IMR-90 (cell line): Measurements from ENCODE around the gene ACVRL1. TPM values are rescaled to one million over a fixed set of nuclear protein-coding genes. Genes with fewer than 3 reads are reported as not detected.

ENCODE experiments used
- ATAC-seq: fragments of 200-7000 bp; cut with Tn5 transposase; 2 replicates; pipeline ENCODE4 v1.9.1; 2020; ENCODE audit warnings: low read depth, mild to moderate bottlenecking, moderate library complexity
- BruUV-seq: library from RNA; stranded (reverse); fragments of 400-500 nt; replicated peaks from 2 replicates; lab custom pipeline; 2021; lab: Mats Ljungman, UMichigan
- CTCF ChIA-PET: fragments of 300-600 bp; formaldehyde crosslinking; extraction: SDS; loops from one replicate; lab custom pipeline; 2021; ENCODE audit warnings: antibody characterized with exemption; lab: Yijun Ruan, JAX
- POLR2A ChIA-PET: fragments of 300-600 bp; sonication (Branson Sonifier 250); formaldehyde crosslinking; loops from one replicate; lab custom pipeline; 2022; ENCODE audit warnings: antibody characterized with exemption; ENCODE audit not compliant: unreplicated experiment; lab: Charles Lee
- DNase-seq: peaks from one replicate; pipeline ENCODE4 v3.0.0; 2013
- H2AFZ ChIP-seq: replicated peaks from 2 replicates; pipeline ENCODE3; 2013; ENCODE audit warnings: low read length, mild to moderate bottlenecking; ENCODE audit not compliant: poor library complexity
- H2AK5ac ChIP-seq: 2 replicates; pipeline ENCODE4 v1.6.1; 2013; ENCODE audit warnings: low read depth, low read length, inconsistent platforms
- H2AK9ac ChIP-seq: replicated peaks from 2 replicates; pipeline ENCODE3; 2013; ENCODE audit warnings: mild to moderate bottlenecking, low read depth, low read length, moderate library complexity; ENCODE audit not compliant: poor library complexity
- H2BK120ac ChIP-seq: 2 replicates; pipeline ENCODE4 v1.6.1; 2013; ENCODE audit warnings: low read depth, low read length, inconsistent platforms
- H2BK15ac ChIP-seq: 3 replicates; pipeline ENCODE4 v1.6.1; 2013; ENCODE audit warnings: low read depth, low read length, inconsistent platforms
- H2BK20ac ChIP-seq: 2 replicates; pipeline ENCODE4 v1.6.1; 2013; ENCODE audit warnings: low read depth, mild to moderate bottlenecking, inconsistent platforms, low read length, moderate library complexity
- H2BK5ac ChIP-seq: 2 replicates; pipeline ENCODE4 v1.6.1; 2013; ENCODE audit warnings: mild to moderate bottlenecking, low read depth, low read length, inconsistent platforms; ENCODE audit not compliant: poor library complexity, severe bottlenecking
- H3K14ac ChIP-seq: replicated peaks from 2 replicates; pipeline ENCODE4 v1.6.1; 2013; ENCODE audit warnings: low read depth, low read length, inconsistent platforms
- H3K18ac ChIP-seq: 2 replicates; pipeline ENCODE4 v1.6.1; 2013; ENCODE audit warnings: low read depth, low read length, control low read depth
- H3K23ac ChIP-seq: 2 replicates; pipeline ENCODE4 v1.6.1; 2013; ENCODE audit warnings: low read depth, low read length, inconsistent platforms
- H3K27ac ChIP-seq: 2 replicates; pipeline ENCODE4 v1.5.1; 2013; ENCODE audit warnings: mild to moderate bottlenecking, control low read depth, low read length; ENCODE audit not compliant: insufficient read depth
- H3K27me3 ChIP-seq: 2 replicates; pipeline ENCODE4 v1.6.1; 2013; ENCODE audit warnings: low read length; ENCODE audit not compliant: control insufficient read depth, insufficient read depth
- H3K36me3 ChIP-seq: 2 replicates; pipeline ENCODE4 v1.6.1; 2013; ENCODE audit warnings: low read length, mixed read lengths; ENCODE audit not compliant: control insufficient read depth, insufficient read depth
- H3K4ac ChIP-seq: 2 replicates; pipeline ENCODE4 v1.6.1; 2013; ENCODE audit warnings: low read depth, low read length, inconsistent platforms
- H3K4me1 ChIP-seq: 2 replicates; pipeline ENCODE4 v1.6.1; 2013; ENCODE audit warnings: low read length, mixed read lengths; ENCODE audit not compliant: control insufficient read depth, insufficient read depth
- H3K4me2 ChIP-seq: 2 replicates; pipeline ENCODE4 v1.6.1; 2013; ENCODE audit warnings: low read depth, mild to moderate bottlenecking, control low read depth, low read length, moderate library complexity
- H3K4me3 ChIP-seq: 2 replicates; pipeline ENCODE4 v1.5.1; 2013; ENCODE audit warnings: low read depth, mild to moderate bottlenecking, control low read depth, low read length, moderate library complexity; ENCODE audit not compliant: insufficient read depth
- H3K56ac ChIP-seq: 2 replicates; pipeline ENCODE4 v1.6.1; 2013; ENCODE audit warnings: low read length, inconsistent platforms; ENCODE audit not compliant: insufficient read depth; ENCODE audit errors: extremely low read depth
- H3K79me1 ChIP-seq, 2 experiments: 2 replicates each; pipeline ENCODE4 v1.6.1; 2013; ENCODE audit warnings: low read length in 2 of 2, inconsistent platforms in 1 of 2, low read depth in 1 of 2
- H3K9ac ChIP-seq: 2 replicates; pipeline ENCODE4 v1.6.1; 2013; ENCODE audit warnings: low read depth, low read length, control low read depth
- H3K9me1 ChIP-seq: 2 replicates; pipeline ENCODE4 v1.6.1; 2013; ENCODE audit warnings: low read length, inconsistent platforms; ENCODE audit not compliant: insufficient read depth
- H3K9me3 ChIP-seq: 2 replicates; pipeline ENCODE4 v1.6.1; 2013; ENCODE audit warnings: low read length; ENCODE audit not compliant: control insufficient read depth, insufficient read depth
- H4K20me1 ChIP-seq: 2 replicates; pipeline ENCODE4 v1.6.1; 2013; ENCODE audit warnings: low read length, inconsistent platforms; ENCODE audit not compliant: insufficient read depth
- H4K5ac ChIP-seq: 2 replicates; pipeline ENCODE4 v1.6.1; 2013; ENCODE audit warnings: mild to moderate bottlenecking, low read depth, low read length, control low read depth
- H4K8ac ChIP-seq, 2 experiments: 2 replicates each; pipeline ENCODE4 v1.6.1; 2013; ENCODE audit warnings: low read depth in 2 of 2, low read length in 2 of 2, control low read depth in 1 of 2, inconsistent platforms in 1 of 2
- H4K91ac ChIP-seq: 2 replicates; pipeline ENCODE4 v1.6.1; 2013; ENCODE audit warnings: low read depth, low read length, inconsistent platforms; ENCODE audit not compliant: insufficient read depth
- CEBPB ChIP-seq: IDR thresholded peaks from 2 replicates; pipeline ENCODE4 v1.6.1; 2012; ENCODE audit warnings: low read depth, low read length, improper control_type of control experiment
- CTCF ChIP-seq: conservative IDR thresholded peaks from 2 replicates; pipeline ENCODE4 v1.5.1; 2012; ENCODE audit warnings: mild to moderate bottlenecking, low read depth, low read length, improper control_type of control experiment
- FOS ChIP-seq: fragments of 150-350 bp; IDR thresholded peaks from 2 replicates; pipeline ENCODE4 v1.6.1; 2016; ENCODE audit warnings: low read depth, low read length
- MAZ ChIP-seq: IDR thresholded peaks from 2 replicates; pipeline ENCODE4 v1.6.1; 2012; ENCODE audit warnings: low read depth, mild to moderate bottlenecking, low read length, improper control_type of control experiment, moderate library complexity, borderline replicate concordance
- RAD21 ChIP-seq: IDR thresholded peaks from 2 replicates; pipeline ENCODE4 v1.6.1; 2012; ENCODE audit warnings: low read length, improper control_type of control experiment
- RCOR1 ChIP-seq: IDR thresholded peaks from 2 replicates; pipeline ENCODE4 v1.6.1; 2012; ENCODE audit warnings: mild to moderate bottlenecking, low read length, improper control_type of control experiment; ENCODE audit not compliant: insufficient replicate concordance
- RFX5 ChIP-seq: IDR thresholded peaks from 2 replicates; pipeline ENCODE4 v1.8.0; 2012; ENCODE audit warnings: low read depth, mild to moderate bottlenecking, low read length, moderate library complexity
- SMC3 ChIP-seq: fragments of 150-350 bp; IDR thresholded peaks from 2 replicates; pipeline ENCODE4 v1.6.1; 2016; ENCODE audit warnings: low read depth, mild to moderate bottlenecking, antibody characterized with exemption, low read length, moderate library complexity
- WGBS, 2 experiments: methylation state at CpG; one replicate each; pipeline versions ENCODE4 v1.1.5 to v1.1.7; 2013; ENCODE audit warnings: missing lambda C conversion rate in 2 of 2; ENCODE audit not compliant: insufficient read length in 1 of 2; ENCODE audit errors: extremely low coverage in 2 of 2; 5-methylcytosine and 5-hydroxymethylcytosine counted together
- dilution Hi-C: fragments of 300-500 bp; cut with HindIII; formaldehyde crosslinking; loops from one replicate; pipeline ENCODE4 v1.14.3; 2018; ENCODE audit warnings: low sequenced_read_pairs; ENCODE audit not compliant: unreplicated experiment
- in situ Hi-C: fragments of 300-500 bp; cut with MboI; formaldehyde crosslinking; loops from 3 replicates; pipeline ENCODE4 v1.14.3; 2019; ENCODE audit warnings: low sequenced_read_pairs, inconsistent platforms, mixed read lengths
- intact Hi-C: fragments of 100-400 bp; cut with micrococcal nuclease; formaldehyde crosslinking; loops from 2 replicates; pipeline ENCODE4 v1.10.0; 2022
- polyA plus RNA-seq, 3 experiments: library from polyadenylated mRNA; depleted of rRNA; stranded (reverse); fragments of >200 nt; gene quantifications; 2 replicates each; pipeline ENCODE4 v1.2.3, GENCODE V29; 2012; ENCODE audit warnings: low replicate concordance in 1 of 3
- total RNA-seq: library from RNA; depleted of rRNA; stranded (reverse); fragments of >200 nt; gene quantifications from 2 replicates; pipeline ENCODE4 v1.2.3, GENCODE V29; 2012

ACVRL1 gene
- total and polyA plus RNA-seq, 2 of the 4 experiments (the other 2 are of a cell fraction): 6.4 to 7.5 TPM

- Histone ChIP-seq H2AK9ac (no peak overlapping the region), H2BK20ac (no peak overlapping the region), H2AK5ac (no peak overlapping the region), H2BK120ac (no peak overlapping the region), H3K36me3 (no peaks in the 10 kb centered on the region), H2AFZ (no peak overlapping the region), H3K9me1 (peaks cover 14% of the 10 kb centered on the region), H3K23ac (0 out of 2 replicates have a peak overlapping the region, but pooled peaks have one; percentile 75), H3K4ac (no peak overlapping the region), H4K5ac (no peak overlapping the region), H3K27ac (no peak overlapping the region), H3K56ac (no peak overlapping the region), H2BK5ac (no peak overlapping the region), H3K9me3 (no peaks in the 10 kb centered on the region), H2BK15ac (no peak overlapping the region), H3K79me1 (no peaks in the 10 kb centered on the region), H3K18ac (no peak overlapping the region), H3K4me1 (peaks cover 8% of the 10 kb centered on the region; the same call in 1 of the 2 replicates), H3K4me2 (no peak overlapping the region), H4K20me1 (no peaks in the 10 kb centered on the region), H4K8ac (no peak overlapping the region), H3K9ac (no peak overlapping the region), H3K27me3 (0 out of 2 replicates have a peak, but pooled peaks cover 2% of the 10 kb centered on the region), H3K14ac (no peak overlapping the region), H3K4me3 (no peak overlapping the region), H4K91ac (no peak overlapping the region)
- no CpG with 5 or more reads among the region's 2 CpGs for WGBS, 2 experiments
- DNase-seq: no peak
- dilution Hi-C loops (no loop called here), intact Hi-C loops (no loop called here), in situ Hi-C loops (no loop called here)
- CTCF ChIA-PET: no interaction called here
- BruUV-seq: no TSS peak
- no peak for TF ChIP-seq RFX5
- no peak for TF ChIP-seq CEBPB
- no peak for TF ChIP-seq SMC3
- no peak for TF ChIP-seq RAD21
- no peak for TF ChIP-seq FOS
- no peak for TF ChIP-seq CTCF
- TF ChIP-seq RCOR1: no peak
- no peak for TF ChIP-seq MAZ
- no peak for ATAC-seq
- POLR2A ChIA-PET: no interaction called here
Measured at GRCh38 chr12:51937926-51938325, 30.6 kb downstream of the ACVRL1 start.
